ENCODE results near the gene CLEC9A.

Gene CLEC9A

DNA sequence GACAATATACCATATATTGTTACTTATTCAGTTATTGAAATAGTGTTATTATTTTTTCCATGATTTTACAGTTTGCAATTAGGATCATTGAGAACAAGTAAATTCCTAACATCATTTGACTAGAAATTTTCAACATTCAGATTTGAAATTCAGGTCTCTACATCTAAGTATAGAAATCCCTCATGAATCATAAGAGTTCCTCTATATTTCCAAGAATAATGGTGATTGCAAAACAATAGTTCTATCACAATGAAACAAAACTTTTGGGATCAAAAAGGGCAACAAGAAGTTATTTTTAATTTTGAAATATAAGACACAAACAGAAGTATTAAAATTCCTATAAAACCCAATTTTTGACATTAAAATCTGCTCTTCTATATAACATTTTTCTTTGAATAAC lies 57.5 kb downstream of the CLEC9A start:
- no peak for DNase-seq (ENCODE audit: low read depth)
- TF ChIP-seq, protein P1, sequence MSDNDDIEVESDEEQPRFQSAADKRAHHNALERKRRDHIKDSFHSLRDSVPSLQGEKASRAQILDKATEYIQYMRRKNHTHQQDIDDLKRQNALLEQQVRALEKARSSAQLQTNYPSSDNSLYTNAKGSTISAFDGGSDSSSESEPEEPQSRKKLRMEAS (IDR thresholded peaks at IDR 0.05; ENCODE audit: low read depth, low read length) = no peak
- TF ChIP-seq, protein P2, sequence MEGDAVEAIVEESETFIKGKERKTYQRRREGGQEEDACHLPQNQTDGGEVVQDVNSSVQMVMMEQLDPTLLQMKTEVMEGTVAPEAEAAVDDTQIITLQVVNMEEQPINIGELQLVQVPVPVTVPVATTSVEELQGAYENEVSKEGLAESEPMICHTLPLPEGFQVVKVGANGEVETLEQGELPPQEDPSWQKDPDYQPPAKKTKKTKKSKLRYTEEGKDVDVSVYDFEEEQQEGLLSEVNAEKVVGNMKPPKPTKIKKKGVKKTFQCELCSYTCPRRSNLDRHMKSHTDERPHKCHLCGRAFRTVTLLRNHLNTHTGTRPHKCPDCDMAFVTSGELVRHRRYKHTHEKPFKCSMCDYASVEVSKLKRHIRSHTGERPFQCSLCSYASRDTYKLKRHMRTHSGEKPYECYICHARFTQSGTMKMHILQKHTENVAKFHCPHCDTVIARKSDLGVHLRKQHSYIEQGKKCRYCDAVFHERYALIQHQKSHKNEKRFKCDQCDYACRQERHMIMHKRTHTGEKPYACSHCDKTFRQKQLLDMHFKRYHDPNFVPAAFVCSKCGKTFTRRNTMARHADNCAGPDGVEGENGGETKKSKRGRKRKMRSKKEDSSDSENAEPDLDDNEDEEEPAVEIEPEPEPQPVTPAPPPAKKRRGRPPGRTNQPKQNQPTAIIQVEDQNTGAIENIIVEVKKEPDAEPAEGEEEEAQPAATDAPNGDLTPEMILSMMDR (IDR thresholded peaks at IDR 0.05; ENCODE audit: low read depth, low read length) = no peak
- TF ChIP-seq MYC (IDR thresholded peaks at IDR 0.05; ENCODE audit: low read depth, low read length) = no peak
- TF ChIP-seq POLR2A (IDR thresholded peaks at IDR 0.05; ENCODE audit: extremely low read depth, insufficient read length) = no peak
- no peak overlapping the region for H3K4me3 ChIP-seq (ENCODE audit: low read depth, low read length)

DNA sequence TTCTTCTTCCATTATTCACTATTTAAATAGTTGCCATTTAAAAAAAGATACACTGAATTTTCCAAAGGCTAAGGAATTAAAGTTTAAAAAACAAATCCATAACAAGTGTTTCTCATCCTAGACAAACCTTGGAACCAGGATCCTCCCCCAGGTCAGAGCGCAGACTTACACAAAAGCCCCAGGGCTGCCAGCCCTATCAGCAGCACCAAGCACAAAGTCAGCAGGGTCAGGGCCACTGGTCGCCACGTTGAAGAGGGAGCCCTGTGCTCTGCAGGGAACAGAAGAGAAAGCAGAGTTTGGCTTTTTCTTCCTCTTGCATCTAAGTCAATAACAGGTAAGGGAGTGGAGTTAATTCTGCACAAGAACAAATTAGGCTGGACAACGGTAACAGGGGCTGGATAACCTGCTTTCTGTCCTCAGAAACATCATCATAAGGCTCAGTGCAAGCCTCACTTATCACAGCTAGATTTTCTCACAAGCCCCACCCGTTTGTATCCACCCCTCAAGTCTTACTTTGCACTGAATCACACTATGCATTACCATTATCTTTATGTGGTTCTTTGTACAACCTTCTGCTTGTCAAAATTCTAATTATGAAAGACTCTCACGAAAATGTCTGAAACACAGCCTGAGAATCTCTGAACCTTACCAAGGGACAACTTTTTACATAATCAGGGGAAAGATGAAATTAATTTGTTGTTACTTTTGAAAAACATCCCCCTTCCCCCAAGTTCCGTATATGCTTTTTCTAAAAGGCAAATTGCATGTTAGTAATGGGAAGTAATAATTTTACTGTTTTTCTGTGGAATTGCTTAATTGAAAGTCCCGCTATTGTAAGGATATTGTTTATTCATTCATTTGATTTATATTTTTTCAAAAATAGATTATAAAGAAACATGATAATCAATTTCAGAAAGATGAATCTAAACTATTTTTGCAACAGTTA lies 58.7 kb downstream of the CLEC9A start:
- TF ChIP-seq, protein P2 (IDR thresholded peaks at IDR 0.05; ENCODE audit: low read depth, low read length) = no peak
- TF ChIP-seq POLR2A (IDR thresholded peaks at IDR 0.05; ENCODE audit: extremely low read depth, insufficient read length) (no peak), MYC (IDR thresholded peaks at IDR 0.05; ENCODE audit: low read depth, low read length) (no peak)
- TF ChIP-seq, protein P1 (IDR thresholded peaks at IDR 0.05; ENCODE audit: low read depth, low read length) = no peak
- DNase-seq (ENCODE audit: low read depth) = no peak
- H3K4me3 ChIP-seq (ENCODE audit: low read depth, low read length) = no peak overlapping the region

DNA sequence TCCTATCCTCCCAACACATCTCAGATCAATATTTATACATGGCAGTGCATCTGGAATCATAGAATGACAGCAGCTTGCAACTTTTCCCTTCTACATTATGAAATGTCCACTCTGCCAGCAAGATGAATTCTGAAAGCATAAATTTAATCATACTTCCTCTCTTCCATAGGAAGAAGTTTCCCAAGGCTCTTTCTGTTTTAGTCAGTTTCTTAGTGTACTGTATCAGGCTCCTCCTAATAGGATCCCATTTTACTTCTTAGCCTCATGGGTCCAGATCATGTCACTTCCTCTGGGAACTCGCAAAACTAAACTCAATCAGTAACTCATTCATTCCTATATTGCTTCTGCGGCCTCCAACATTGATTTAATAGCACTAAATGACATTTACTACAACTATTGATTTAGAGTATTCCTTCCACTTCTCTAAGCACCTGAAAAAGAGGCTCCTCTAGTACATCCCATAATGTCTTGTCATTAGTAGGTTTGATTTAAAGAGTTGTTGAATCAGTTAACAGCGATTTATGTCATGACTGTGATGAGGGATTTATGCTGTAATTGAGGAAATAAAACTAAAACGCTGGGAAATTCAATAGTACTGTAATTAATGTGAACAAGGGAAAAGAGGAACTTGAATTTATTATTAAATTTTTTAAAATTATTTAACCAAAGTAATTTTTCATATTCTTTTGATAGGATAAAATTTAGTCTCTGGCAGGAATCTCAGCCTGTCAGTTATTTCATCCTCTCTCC lies 64.3 kb downstream of the CLEC9A start:
- TF ChIP-seq MYC (IDR thresholded peaks at IDR 0.05; ENCODE audit: low read depth, low read length) = no peak
- TF ChIP-seq POLR2A (IDR thresholded peaks at IDR 0.05; ENCODE audit: extremely low read depth, insufficient read length) = no peak
- TF ChIP-seq, protein P2 (IDR thresholded peaks at IDR 0.05; ENCODE audit: low read depth, low read length) = no peak
- TF ChIP-seq, protein P1 (IDR thresholded peaks at IDR 0.05; ENCODE audit: low read depth, low read length) = no peak
- no peak overlapping the region for H3K4me3 ChIP-seq (ENCODE audit: low read depth, low read length)
- DNase-seq (ENCODE audit: low read depth) = no peak

DNA sequence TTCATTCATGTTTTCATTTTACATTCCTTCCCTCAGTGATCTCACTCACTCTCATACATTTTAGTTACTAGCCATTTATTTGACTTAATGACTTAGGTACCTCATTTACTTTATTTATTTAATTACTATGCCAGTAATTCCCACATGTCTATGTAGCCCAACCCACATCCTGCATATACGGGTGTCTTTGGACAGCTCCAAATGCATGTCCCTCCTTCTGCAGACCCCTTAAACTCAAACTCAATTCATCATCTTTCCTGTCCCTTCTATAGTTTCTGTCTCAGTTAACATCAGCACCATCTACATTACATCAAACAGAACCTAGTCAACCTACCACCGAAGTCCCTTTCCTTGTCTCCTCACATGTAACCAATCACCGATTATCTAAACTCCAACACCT lies 65.5 kb downstream of the CLEC9A start:
- no peak for DNase-seq (ENCODE audit: low read depth)

DNA sequence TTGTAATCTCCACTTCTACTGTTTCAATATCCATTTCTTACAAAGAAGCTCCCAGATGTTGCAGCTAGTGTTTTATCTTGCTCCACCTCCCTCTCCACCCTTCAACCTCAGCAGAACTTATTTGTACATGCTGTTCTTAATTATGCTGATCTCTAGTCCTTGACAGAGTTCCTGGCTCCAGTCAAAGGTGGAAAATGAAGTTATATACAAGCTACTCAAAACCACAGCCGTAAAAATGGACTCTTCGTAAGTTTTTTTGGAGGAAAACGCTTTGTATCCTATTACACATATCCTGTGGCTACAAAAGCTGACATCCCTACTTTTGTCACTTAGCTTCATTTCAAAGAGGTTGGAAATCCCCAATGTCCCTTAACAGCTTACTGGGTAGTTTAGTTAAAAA lies 67.0 kb downstream of the CLEC9A start:
- no peak overlapping the region for H3K4me3 ChIP-seq (ENCODE audit: low read depth, low read length)
- DNase-seq (ENCODE audit: low read depth) = no peak
- TF ChIP-seq MYC (IDR thresholded peaks at IDR 0.05; ENCODE audit: low read depth, low read length) (no peak), POLR2A (IDR thresholded peaks at IDR 0.05; ENCODE audit: extremely low read depth, insufficient read length) (no peak)
- TF ChIP-seq, protein P1 (IDR thresholded peaks at IDR 0.05; ENCODE audit: low read depth, low read length) = no peak
- TF ChIP-seq, protein P2 (IDR thresholded peaks at IDR 0.05; ENCODE audit: low read depth, low read length) = no peak

More for the DNA sequence above, 65.5 kb downstream of the CLEC9A start:
- H3K4me3 ChIP-seq (ENCODE audit: low read depth, low read length) = no peak overlapping the region
- TF ChIP-seq MYC (IDR thresholded peaks at IDR 0.05; ENCODE audit: low read depth, low read length) = no peak
- no peak for TF ChIP-seq POLR2A (IDR thresholded peaks at IDR 0.05; ENCODE audit: extremely low read depth, insufficient read length)
- TF ChIP-seq, protein P2 (IDR thresholded peaks at IDR 0.05; ENCODE audit: low read depth, low read length) = no peak
- TF ChIP-seq, protein P1 (IDR thresholded peaks at IDR 0.05; ENCODE audit: low read depth, low read length) = no peak
